ENCODE data around the gene MMRN2. TPM values are rescaled to one million over a fixed set of nuclear protein-coding genes. Genes with fewer than 3 reads are reported as not detected.
"Not testable (repeated sequence)": the region's sequence is repeated elsewhere in the genome, so short reads cannot be mapped to it uniquely, and the experiment has no call there.

MMRN2 gene
- total RNA-seq (1 to 10 TPM; 3.4 to 7.4 (median 5.1) TPM), polyA plus RNA-seq (1 to 10 TPM; 3.2 to 5.2 TPM)

GRCh38 chr10:86957471-86958115, at the start of gene MMRN2:
Gene MMRN2 (minus strand): TSS chr10:86957615. CDS start chr10:86957541, 74 bp downstream.
- peak within 1 kb of the TSS in 1 of 4 donors; percentile 10 for H3K4me3 ChIP-seq
- FAIRE-seq (no peak), ATAC-seq (no peak), DNase-seq (peak in 1 of 6 donors; percentile 48)
- no peaks in the 10 kb centered on the region for H3K4me1 ChIP-seq
- no peak within 1 kb of the TSS for H3K27ac ChIP-seq
- no peaks in the 10 kb centered on the region for H3K9me3 ChIP-seq
- no peaks in the 10 kb centered on the region for H3K27me3 ChIP-seq
- intact Hi-C loops (cut with DNase I) = no loop called here
- no peaks in the 10 kb centered on the region for H3K36me3 ChIP-seq
- 74 to 76% methylated on average over 9 of the region's 9 CpGs for WGBS, 2 donors
- TF ChIP-seq CTCF (IDR thresholded peaks at IDR 0.05) = no peak

GRCh38 chr10:87007124-87007523, 49.7 kb upstream of the MMRN2 start:
- H3K4me1 ChIP-seq; ATAC-seq; H3K27me3 ChIP-seq; H3K4me3 ChIP-seq; H3K9me3 ChIP-seq; intact Hi-C loops (cut with DNase I); FAIRE-seq; H3K36me3 ChIP-seq; DNase-seq; H3K27ac ChIP-seq: not testable (repeated sequence)
- 16 to 17% methylated on average over 1 of the region's 1 CpG for WGBS, 2 donors

DNA sequence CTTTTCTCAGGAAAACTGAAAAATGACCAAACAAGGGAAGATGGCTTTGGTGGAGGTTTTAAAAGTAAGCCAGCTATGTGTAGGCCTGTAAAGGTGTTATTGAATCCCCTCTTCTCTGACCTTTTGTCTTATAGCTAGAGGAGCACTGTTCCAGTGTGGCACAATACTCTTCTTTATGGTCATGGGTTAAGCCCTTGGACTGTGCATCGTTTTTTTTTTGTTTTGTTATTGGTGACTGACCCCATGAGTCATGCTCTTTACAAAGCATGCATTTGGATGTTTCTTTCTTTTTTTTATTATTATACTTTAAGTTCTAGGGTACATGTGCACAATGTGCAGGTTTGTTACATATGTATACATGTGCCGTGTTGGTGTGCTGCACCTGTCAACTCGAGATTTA, 43.1 kb upstream of the MMRN2 start:
- intact Hi-C loops (cut with DNase I) = no loop called here
- TF ChIP-seq CTCF (IDR thresholded peaks at IDR 0.05) = no peak
- no peak overlapping the region for H3K4me3 ChIP-seq
- no peaks in the 10 kb centered on the region for H3K9me3 ChIP-seq
- no peaks in the 10 kb centered on the region for H3K36me3 ChIP-seq
- no peaks in the 10 kb centered on the region for H3K27me3 ChIP-seq
- no peak overlapping the region for H3K27ac ChIP-seq
- 53 to 69% methylated on average over 3 of the region's 3 CpGs for WGBS, 2 donors
- DNase-seq = no peak
- H3K4me1 ChIP-seq = no peaks in the 10 kb centered on the region
- no peak for FAIRE-seq
- ATAC-seq = no peak

DNA sequence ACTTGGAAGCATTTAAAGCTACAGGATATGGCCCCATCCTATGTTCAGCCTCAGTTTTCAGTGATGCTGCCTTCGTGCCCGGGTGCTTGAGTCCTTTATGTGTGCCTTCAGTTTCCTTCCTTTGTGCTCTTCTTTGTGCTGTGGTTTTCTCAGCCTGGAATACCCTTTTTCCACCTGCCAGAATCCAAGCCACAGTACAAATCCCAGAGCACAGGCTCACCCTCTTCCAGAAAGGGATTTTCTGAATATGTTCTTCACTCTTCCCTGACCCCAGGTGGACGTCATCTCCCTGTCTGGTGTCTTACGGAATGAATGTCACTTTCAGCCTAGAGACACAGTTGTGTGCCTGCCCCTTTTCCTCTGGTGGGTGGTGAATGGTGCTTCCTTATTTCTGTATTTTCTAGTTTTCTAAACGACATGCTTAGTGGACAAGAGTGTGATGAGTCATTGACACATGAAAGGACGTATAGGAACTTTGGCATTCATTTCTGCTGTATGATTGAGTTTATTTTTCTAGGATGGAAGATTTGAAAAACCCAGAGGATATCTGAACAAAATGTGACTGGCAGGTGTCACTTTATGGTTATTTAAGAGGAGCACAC, 42.5 kb upstream of the MMRN2 start:
- ATAC-seq; H3K9me3 ChIP-seq; H3K4me1 ChIP-seq; H3K27me3 ChIP-seq; H3K36me3 ChIP-seq; DNase-seq; FAIRE-seq; intact Hi-C loops (cut with DNase I); H3K27ac ChIP-seq; H3K4me3 ChIP-seq: not testable (repeated sequence)
- 74 to 77% methylated on average over 6 of the region's 6 CpGs for WGBS, 2 donors

DNA sequence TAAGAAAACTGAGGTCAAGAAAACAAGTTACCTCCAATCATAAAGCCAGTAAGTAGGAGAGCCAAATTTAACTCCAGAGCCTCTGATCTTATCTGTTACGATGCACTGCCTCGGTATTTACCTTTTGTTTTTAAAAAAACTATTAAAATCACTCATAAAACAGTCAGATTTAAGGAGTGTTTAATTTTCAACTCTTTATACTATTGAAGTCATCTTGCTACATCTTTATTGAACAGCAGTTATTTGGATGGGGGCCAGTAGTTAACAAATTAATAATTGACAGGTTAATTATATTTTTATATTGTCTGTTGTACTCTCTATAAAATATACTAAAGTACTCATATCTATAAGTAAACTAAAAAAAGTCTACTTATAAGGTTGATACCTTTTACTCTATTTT, 35.5 kb upstream of the MMRN2 start:
- TF ChIP-seq CTCF (IDR thresholded peaks at IDR 0.05) = no peak
- Histone ChIP-seq H3K9me3 (no peaks in the 10 kb centered on the region), H3K27me3 (no peaks in the 10 kb centered on the region), H3K36me3 (no peaks in the 10 kb centered on the region), H3K27ac (no peak overlapping the region), H3K4me3 (no peak overlapping the region), H3K4me1 (no peaks in the 10 kb centered on the region)
- FAIRE-seq = no peak
- no peak for DNase-seq
- 51 to 53% methylated on average over 2 of the region's 2 CpGs for WGBS, 2 donors
- intact Hi-C loops (cut with DNase I) = no loop called here
- no peak for ATAC-seq

DNA sequence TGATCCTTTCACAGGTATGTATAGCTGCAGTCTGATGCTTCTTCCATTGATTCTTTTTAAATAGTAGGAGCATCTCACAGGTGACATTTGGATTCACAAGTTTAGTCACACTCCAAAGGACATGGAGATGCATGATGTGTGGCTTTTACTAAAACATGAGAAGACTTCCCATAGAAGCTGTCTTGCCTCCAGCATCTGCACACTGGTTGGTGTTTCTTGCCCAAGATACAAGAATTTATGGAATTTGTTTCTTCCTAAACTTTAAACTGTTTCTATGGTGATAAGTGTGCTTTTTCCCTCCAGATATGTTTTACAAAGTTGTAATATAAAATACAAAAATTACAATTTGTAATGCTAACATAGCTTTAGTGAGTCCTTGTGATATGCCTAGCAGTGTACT, 35.0 kb upstream of the MMRN2 start:
- H3K27me3 ChIP-seq = no peaks in the 10 kb centered on the region
- intact Hi-C loops (cut with DNase I) = no loop called here
- no peak overlapping the region for H3K27ac ChIP-seq
- DNase-seq (no peak), ATAC-seq (no peak), FAIRE-seq (no peak)
- TF ChIP-seq CTCF (IDR thresholded peaks at IDR 0.05) = no peak
- no peaks in the 10 kb centered on the region for H3K9me3 ChIP-seq
- no peaks in the 10 kb centered on the region for H3K4me1 ChIP-seq
- H3K4me3 ChIP-seq = no peak overlapping the region
- H3K36me3 ChIP-seq = no peaks in the 10 kb centered on the region

DNA sequence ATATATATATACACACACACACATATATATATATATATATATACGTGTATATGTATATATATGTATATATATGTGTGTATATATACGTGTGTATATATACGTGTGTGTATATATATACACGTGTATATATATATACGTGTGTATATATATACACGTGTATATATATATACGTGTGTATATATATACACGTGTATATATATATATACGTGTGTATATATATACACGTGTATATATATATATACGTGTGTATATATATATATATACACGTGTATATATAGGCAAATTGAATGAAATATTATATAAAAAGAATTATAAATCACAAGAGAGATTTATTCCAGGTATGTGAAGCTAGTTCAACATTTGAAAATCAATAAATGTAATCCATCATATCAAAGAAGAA, 33.9 kb upstream of the MMRN2 start:
- H3K4me3 ChIP-seq; H3K27ac ChIP-seq; H3K27me3 ChIP-seq; intact Hi-C loops (cut with DNase I); ATAC-seq; DNase-seq; H3K9me3 ChIP-seq; H3K36me3 ChIP-seq; H3K4me1 ChIP-seq: not testable (repeated sequence)
- WGBS, 2 donors = 74 to 79% methylated on average over 12 of the region's 12 CpGs
- FAIRE-seq = peak; percentile 98

Data from pancreas (tissue), 10 donors.